Forelimb muscle (tissue), 1 donor: ENCODE measurements around the gene MTA2. TPM values are rescaled to one million over a fixed set of nuclear protein-coding genes. Genes with fewer than 3 reads are reported as not detected.

Source experiments
- DNase-seq: peaks from one replicate; pipeline ENCODE4 v3.0.0-alpha.2; 2013; ENCODE audit warnings: low read depth
- polyA plus RNA-seq: library from polyadenylated mRNA; unstranded; fragments of 120-200 nt; gene quantifications from one replicate; pipeline ENCODE4 v1.2.1, GENCODE V29; 2013; ENCODE audit not compliant: insufficient read length

MTA2 gene
- polyA plus RNA-seq, 1 donor, result 38.7 TPM

DNA sequence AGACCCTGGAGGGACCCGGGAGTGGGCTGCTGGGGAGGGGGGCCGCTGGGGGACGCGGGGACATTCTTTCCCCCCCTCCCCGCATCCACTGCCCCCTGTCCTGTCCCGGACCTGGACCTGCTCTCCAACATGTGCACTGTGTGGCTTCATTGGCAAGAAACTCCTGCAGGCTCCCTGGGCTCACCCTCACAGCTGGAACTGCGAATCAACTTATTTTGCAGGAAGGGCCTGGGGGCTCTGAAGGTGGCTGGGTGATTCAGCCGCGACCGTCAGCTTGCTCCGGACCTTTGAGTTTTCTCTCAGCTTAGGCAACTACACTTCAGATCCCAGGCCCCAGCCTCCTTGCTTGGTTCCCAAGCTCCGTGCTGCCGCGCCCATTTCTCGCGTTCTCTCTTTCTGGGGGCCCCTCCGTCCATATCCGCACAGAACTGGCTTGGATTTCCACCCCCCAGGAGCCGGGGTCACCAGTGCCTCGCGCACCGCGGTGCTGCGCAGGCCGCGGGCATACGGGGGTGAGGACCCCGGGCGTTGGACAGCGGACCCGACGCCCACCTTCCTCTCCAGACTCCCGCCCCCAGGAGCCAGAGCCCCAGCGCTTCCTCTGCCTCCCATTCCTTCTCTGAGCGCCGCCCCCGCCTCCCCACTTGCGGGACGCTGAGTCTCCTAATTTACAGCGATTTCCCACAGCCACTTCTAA is 54.6 kb downstream of the MTA2 start:
- no peak for DNase-seq

DNA sequence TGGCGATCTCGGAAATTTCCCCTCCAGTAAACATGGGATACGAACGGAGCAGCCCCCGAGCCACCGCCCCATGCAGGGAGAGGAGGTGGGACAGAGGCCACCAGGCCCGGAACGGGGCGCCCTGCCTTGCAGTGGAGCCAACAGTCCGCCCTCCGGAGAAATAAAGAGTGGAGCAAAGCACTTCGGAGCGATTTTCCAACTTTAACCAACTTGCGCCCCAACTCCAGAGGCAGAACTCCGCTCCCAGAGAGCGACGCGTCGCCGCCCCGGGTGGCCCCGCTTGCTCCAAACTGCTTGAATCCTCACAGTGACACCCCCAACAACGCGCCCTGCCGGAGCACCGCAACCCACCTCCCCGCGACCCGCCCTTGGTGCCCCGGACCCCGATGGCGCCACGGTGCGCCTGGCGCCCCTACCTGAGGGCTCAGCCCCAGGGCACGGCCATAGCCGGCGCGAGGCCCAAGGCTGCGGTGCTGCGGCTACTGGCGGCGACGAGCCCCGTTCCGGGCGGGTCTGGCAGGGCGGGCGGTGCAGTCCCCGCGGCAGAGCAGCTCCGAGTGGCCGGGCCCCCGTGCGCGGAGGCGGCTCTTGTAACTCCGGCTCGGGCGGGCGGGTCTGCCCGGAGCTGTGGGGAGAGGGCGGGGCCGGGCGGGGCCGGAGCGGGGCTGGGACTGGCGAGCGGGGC is 55.3 kb downstream of the MTA2 start, which contains the start of gene AHNAK:
TSS of gene AHNAK (minus strand) at position 563 of the 685 bp plus-strand sequence. CDS start 10,708 bp downstream, outside the sequence.
- DNase-seq, result no peak

DNA sequence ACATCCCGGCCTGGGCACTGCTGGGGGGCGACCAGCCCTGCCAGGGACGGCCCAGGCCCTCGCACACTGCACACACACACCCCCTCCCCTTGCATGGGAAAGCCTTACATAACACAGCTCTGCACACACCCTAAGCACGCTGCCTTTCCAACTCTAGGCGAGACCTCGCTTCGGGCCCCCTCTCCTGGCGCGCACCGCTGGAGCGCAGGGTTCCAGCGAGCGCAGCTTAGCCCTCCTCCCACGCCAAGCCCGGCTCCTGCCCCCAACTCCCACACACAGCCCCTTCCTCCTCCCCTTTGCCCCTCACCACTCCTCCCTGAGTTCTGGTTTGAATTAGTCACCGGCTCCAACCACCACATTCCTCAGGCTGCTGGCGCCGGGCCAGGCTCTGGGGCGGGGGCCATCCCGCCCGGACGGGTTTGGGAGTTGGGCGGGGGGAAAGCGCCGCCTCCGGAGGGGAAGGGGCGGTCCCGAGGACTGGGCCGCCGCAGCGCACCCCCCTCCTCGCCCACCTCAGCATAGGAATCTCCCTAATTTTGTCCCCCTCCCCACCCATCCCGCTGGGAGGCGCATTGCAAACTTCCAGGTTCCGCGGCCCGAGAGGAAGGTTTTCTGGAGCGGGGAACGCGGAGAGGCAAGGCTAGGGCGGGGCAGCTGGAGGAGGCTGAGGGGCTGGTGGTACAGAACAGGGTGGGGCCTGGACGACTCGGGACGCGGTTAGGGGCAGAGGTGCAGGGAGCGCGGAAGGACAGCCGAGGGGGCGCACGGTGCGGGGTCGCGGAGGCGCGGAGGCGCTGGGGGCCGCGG is 56.0 kb downstream of the MTA2 start:
- no peak for DNase-seq

DNA sequence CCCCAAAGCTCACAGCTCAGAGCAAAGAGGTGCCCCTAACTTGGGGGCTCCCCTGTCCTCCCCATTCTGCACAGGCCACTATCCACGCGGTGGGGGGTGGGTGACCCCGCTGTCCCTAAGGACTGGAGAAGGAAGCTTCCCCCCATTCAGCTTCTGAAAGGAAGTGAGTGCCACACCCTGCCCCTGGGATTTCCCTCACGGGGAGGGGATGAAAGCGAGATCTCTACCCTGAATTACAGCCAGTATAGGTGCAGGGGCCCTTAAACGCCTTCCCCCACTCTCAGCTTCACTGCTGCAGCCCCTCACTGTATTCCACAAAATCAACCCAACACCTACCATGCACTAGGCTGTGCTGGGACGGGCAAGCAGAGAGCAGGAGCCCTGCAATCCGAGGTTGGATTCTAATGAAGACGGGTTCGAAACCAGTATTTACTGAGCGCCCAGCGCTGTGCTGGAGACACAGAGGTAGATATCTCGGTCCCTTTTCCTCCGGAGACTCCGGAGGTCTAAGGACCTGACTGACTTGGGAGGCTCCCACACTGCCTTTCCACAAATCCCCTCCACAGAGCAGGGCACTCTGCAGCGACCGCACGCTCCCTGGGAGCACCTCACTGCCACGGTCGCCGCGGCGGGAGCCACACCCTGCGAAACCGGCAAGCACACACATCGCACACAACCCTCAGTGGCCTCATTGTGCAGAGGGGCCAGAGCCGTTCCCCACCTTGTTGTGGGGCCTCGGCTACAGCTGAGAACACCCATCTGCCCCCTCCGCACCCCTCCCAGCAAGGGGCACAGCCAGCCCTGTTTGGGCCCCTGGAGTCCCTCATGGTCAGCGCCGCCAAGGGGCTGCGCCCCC is 56.9 kb downstream of the MTA2 start:
- no peak for DNase-seq

DNA sequence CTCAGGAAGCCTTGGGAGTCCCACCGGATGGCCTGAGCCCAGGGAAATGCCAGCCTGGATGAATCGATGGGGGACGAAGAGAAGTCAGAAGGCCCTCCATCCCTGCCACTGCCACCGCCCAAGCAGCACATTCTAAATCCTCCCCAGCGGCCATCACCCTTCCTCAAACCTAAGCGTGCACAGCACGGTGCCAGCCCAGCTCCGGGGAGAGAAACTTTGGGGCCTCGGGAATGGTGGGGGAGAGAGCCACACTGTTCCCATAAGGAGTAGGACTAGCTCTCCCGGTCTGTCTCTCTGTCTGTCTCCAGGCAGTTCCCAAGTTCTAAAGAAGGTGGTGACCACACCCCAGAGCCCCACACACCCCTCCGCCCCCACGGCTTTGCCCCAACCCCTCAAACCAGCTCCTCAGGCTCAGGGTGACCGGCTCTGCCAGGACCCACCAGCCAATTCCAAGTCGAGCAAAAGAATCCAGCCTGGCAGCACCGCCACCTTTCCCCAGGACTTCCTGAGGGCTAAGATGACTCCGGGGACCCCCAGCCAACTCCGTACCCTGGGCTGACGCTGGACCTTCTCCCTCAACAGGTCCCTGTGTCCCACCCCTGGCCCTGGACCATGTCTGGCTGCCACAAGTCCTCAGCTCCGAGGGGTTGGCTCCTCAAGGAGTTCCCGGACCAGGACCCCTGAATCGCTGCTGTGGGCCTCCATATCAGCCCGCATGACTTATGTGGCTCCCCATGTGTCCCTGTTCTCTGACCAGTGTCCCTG is 57.8 kb downstream of the MTA2 start:
- no peak for DNase-seq

Other genes starting within 250 kb of the MTA2 start
- not detected for gene SCGB1A1, start 182.8 kb downstream of the MTA2 start, polyA plus RNA-seq
- gene AHNAK, start 55.1 kb downstream of the MTA2 start, polyA plus RNA-seq, result 240 TPM
- 3,650 TPM for gene EEF1G, start 28.0 kb downstream of the MTA2 start, polyA plus RNA-seq
- 11.2 TPM for gene TUT1, start 10.3 kb downstream of the MTA2 start, polyA plus RNA-seq
- gene EML3, start 10.9 kb upstream of the MTA2 start, polyA plus RNA-seq, result 15.3 TPM
- 1.4 TPM for gene ROM1, start 11.4 kb upstream of the MTA2 start, polyA plus RNA-seq
- 21.9 TPM for gene B3GAT3, start 20.1 kb upstream of the MTA2 start, polyA plus RNA-seq
- 142 TPM for gene GANAB, start 44.7 kb upstream of the MTA2 start, polyA plus RNA-seq
- gene INTS5, start 51.4 kb upstream of the MTA2 start, polyA plus RNA-seq, result 10.9 TPM
- gene C11orf98, start 63.3 kb upstream of the MTA2 start, polyA plus RNA-seq, result 29.4 TPM
- 2.8 TPM for gene CSKMT, start 63.4 kb upstream of the MTA2 start, polyA plus RNA-seq
- 5.5 TPM for gene UQCC3, start 69.8 kb upstream of the MTA2 start, polyA plus RNA-seq
- gene LBHD1, start 70.4 kb upstream of the MTA2 start, polyA plus RNA-seq, result 5.8 TPM
- 145 TPM for gene UBXN1, start 77.2 kb upstream of the MTA2 start, polyA plus RNA-seq
- 18.8 TPM for gene LRRN4CL, start 87.7 kb upstream of the MTA2 start, polyA plus RNA-seq
- 16.5 TPM for gene BSCL2, start 105.6 kb upstream of the MTA2 start, polyA plus RNA-seq
- gene GNG3, start 105.8 kb upstream of the MTA2 start, polyA plus RNA-seq, result 0.68 TPM
- gene HNRNPUL2, start 125.6 kb upstream of the MTA2 start, polyA plus RNA-seq, result 41.3 TPM
- 28.2 TPM for gene TTC9C, start 126.6 kb upstream of the MTA2 start, polyA plus RNA-seq
- gene ZBTB3, start 152.3 kb upstream of the MTA2 start, polyA plus RNA-seq, result 4.1 TPM
- 83.2 TPM for gene POLR2G, start 159.7 kb upstream of the MTA2 start, polyA plus RNA-seq
- gene TAF6L, start 169.5 kb upstream of the MTA2 start, polyA plus RNA-seq, result 17.0 TPM
- 27.2 TPM for gene TMEM179B, start 185.5 kb upstream of the MTA2 start, polyA plus RNA-seq
- gene TMEM223, start 190.1 kb upstream of the MTA2 start, polyA plus RNA-seq, result 15.5 TPM
- gene NXF1, start 203.6 kb upstream of the MTA2 start, polyA plus RNA-seq, result 64.5 TPM
- gene STX5, start 230.2 kb upstream of the MTA2 start, polyA plus RNA-seq, result 32.0 TPM
- not detected for gene TEX54, start 231.0 kb upstream of the MTA2 start, polyA plus RNA-seq
- 33.1 TPM for gene WDR74, start 237.7 kb upstream of the MTA2 start, polyA plus RNA-seq